Endothelial cell of umbilical vein (primary cell): ENCODE data around the gene VTI1A. TPM values are rescaled to one million over a fixed set of nuclear protein-coding genes. Genes with fewer than 3 reads are reported as not detected.

Experiments used
- BruUV-seq: library from RNA; stranded (reverse); fragments of 400-500 nt; replicated peaks from 2 replicates; lab custom pipeline; 2021; lab: Mats Ljungman, UMichigan
- CTCF ChIA-PET: fragments of 300-600, 350-600 bp; sonication (Branson Sonifier 250); formaldehyde crosslinking; loops from one replicate; lab custom pipeline; 2021; ENCODE audit warnings: antibody characterized with exemption, inconsistent platforms; lab: Charles Lee
- POLR2A ChIA-PET: fragments of 300-600, 350-600 bp; sonication (Branson Sonifier 250); formaldehyde crosslinking; loops from one replicate; lab custom pipeline; 2021; ENCODE audit warnings: antibody characterized with exemption, inconsistent platforms; lab: Charles Lee
- DNase-seq: peaks from one replicate; pipeline ENCODE4 v3.0.0-alpha.2; 2011; ENCODE audit warnings: low read depth, low spot score
- FAIRE-seq: peaks from 2 replicates; lab custom pipeline; 2011; peaks lifted over from hg19 to GRCh38; lab: Jason Lieb, UNC
- H2AFZ ChIP-seq: 2 replicates; pipeline ENCODE4 v1.6.0; 2012; ENCODE audit warnings: low read depth, low read length, control low read depth, inconsistent platforms
- H3K27ac ChIP-seq: 2 replicates; pipeline ENCODE4 v1.5.1; 2011; ENCODE audit warnings: low read depth, mild to moderate bottlenecking, control low read depth, low read length, moderate library complexity; ENCODE audit not compliant: insufficient read depth
- H3K27me3 ChIP-seq, 2 experiments: 2 replicates each; pipeline versions ENCODE4 v1.6.0 to v1.6.1; 2011; ENCODE audit warnings: low read length in 2 of 2, mixed read lengths in 1 of 2; ENCODE audit not compliant: control insufficient read depth in 2 of 2, insufficient read depth in 2 of 2
- H3K36me3 ChIP-seq, 2 experiments: 2 replicates in 1 of 2; 3 replicates in 1 of 2; pipeline ENCODE4 v1.5.1; 2011; ENCODE audit warnings: low read length in 2 of 2, mild to moderate bottlenecking in 1 of 2, moderate library complexity in 1 of 2; ENCODE audit not compliant: control insufficient read depth in 2 of 2, insufficient read depth in 2 of 2; ENCODE audit errors: extremely low read depth in 1 of 2
- H3K4me1 ChIP-seq: 3 replicates; pipeline ENCODE4 v1.5.1; 2011; ENCODE audit warnings: mild to moderate bottlenecking, low read length; ENCODE audit not compliant: control insufficient read depth, insufficient read depth; ENCODE audit errors: extremely low read depth
- H3K4me2 ChIP-seq: 2 replicates; pipeline ENCODE4 v1.6.1; 2011; ENCODE audit warnings: low read length, control low read depth, mixed read lengths; ENCODE audit not compliant: insufficient read depth
- H3K4me3 ChIP-seq, 3 experiments: fragments of 200-600 bp in 1 of 3; sonication (generic), shearing (Covaris generic) in 1 of 3; replicated peaks in 1 of 3; 2 replicates each; pipeline ENCODE4 v1.5.1; 2011 to 2016; ENCODE audit warnings: control low read depth in 3 of 3, low read length in 3 of 3, mild to moderate bottlenecking in 2 of 3, inconsistent platforms in 1 of 3, low read depth in 1 of 3, moderate library complexity in 1 of 3; ENCODE audit not compliant: insufficient read depth in 1 of 3
- H3K79me2 ChIP-seq: 2 replicates; pipeline ENCODE4 v1.6.0; 2012; ENCODE audit warnings: low read length, inconsistent platforms; ENCODE audit not compliant: control insufficient read depth, insufficient read depth
- H3K9ac ChIP-seq: replicated peaks from 2 replicates; pipeline ENCODE3; 2011; ENCODE audit warnings: low read length, control low read depth; ENCODE audit not compliant: insufficient read depth; ENCODE audit errors: extremely low read depth
- H3K9me1 ChIP-seq: replicated peaks from 3 replicates; pipeline ENCODE4 v1.6.0; 2011; ENCODE audit warnings: mild to moderate bottlenecking, low read length; ENCODE audit not compliant: control insufficient read depth, insufficient read depth; ENCODE audit errors: extremely low read depth
- H3K9me3 ChIP-seq: replicated peaks from 2 replicates; pipeline ENCODE4 v1.5.1; 2012; ENCODE audit warnings: low read length, inconsistent platforms; ENCODE audit not compliant: control insufficient read depth, insufficient read depth
- H4K20me1 ChIP-seq: replicated peaks from 2 replicates; pipeline ENCODE3; 2011; ENCODE audit warnings: mild to moderate bottlenecking, low read length; ENCODE audit not compliant: control insufficient read depth, insufficient read depth; ENCODE audit errors: extremely low read depth
- CTCF ChIP-seq, 2 donors: IDR thresholded peaks; 1 replicate in 1 of 2; 2 replicates in 1 of 2; pipeline ENCODE4 v1.5.1; 2011; ENCODE audit warnings: low read length in 2 of 2, mild to moderate bottlenecking in 2 of 2, moderate library complexity in 2 of 2, control low read depth in 1 of 2, inconsistent platforms in 1 of 2, low read depth in 1 of 2; ENCODE audit not compliant: insufficient read depth in 1 of 2; ENCODE audit errors: extremely low read depth in 1 of 2
- EZH2 ChIP-seq: IDR thresholded peaks from 2 replicates; pipeline ENCODE4 v1.6.1; 2012; ENCODE audit warnings: borderline replicate concordance, low read depth, mild to moderate bottlenecking, moderate library complexity, low read length, inconsistent platforms; ENCODE audit not compliant: severe bottlenecking
- FOS ChIP-seq: IDR thresholded peaks from 2 replicates; pipeline ENCODE4 v1.6.1; 2011; ENCODE audit warnings: mild to moderate bottlenecking, low read length, moderate library complexity, borderline replicate concordance; ENCODE audit not compliant: insufficient read depth
- GATA2 ChIP-seq: IDR thresholded peaks from 2 replicates; pipeline ENCODE4 v1.7.0; 2011; ENCODE audit warnings: low read depth, mild to moderate bottlenecking, moderate library complexity, mixed read lengths, low read length; ENCODE audit not compliant: insufficient read length, insufficient read depth
- JUN ChIP-seq: IDR thresholded peaks from 2 replicates; pipeline ENCODE4 v1.6.1; 2011; ENCODE audit warnings: borderline replicate concordance, low read depth; ENCODE audit not compliant: insufficient read length, insufficient read depth
- MAX ChIP-seq: IDR thresholded peaks from 2 replicates; pipeline ENCODE4 v1.6.1; 2011; ENCODE audit not compliant: insufficient read depth, insufficient read length
- MYC ChIP-seq: IDR thresholded peaks from one replicate; pipeline ENCODE4 v1.6.1; 2011; ENCODE audit warnings: mild to moderate bottlenecking, low read depth, low read length
- POLR2A ChIP-seq: IDR thresholded peaks from 2 replicates; pipeline ENCODE4 v1.6.1; 2012; ENCODE audit warnings: low read depth, mild to moderate bottlenecking, control low read depth, low read length
- POLR2AphosphoS5 ChIP-seq: IDR thresholded peaks from 2 replicates; pipeline ENCODE4 v1.6.1; 2012; ENCODE audit warnings: low read depth, mild to moderate bottlenecking, control low read depth, low read length, moderate library complexity; ENCODE audit not compliant: insufficient read depth
- dilution Hi-C: fragments of 300-500 bp; cut with MboI; formaldehyde crosslinking; loops from one replicate; pipeline ENCODE4 v1.15.0; 2019; ENCODE audit warnings: low sequenced_read_pairs; ENCODE audit not compliant: extremely low pct_ligation_motif_present
- intact Hi-C: fragments of 100-400 bp; cut with micrococcal nuclease; formaldehyde crosslinking; loops from one replicate; pipeline ENCODE4 v1.10.0; 2022
- polyA plus RNA-seq, 4 experiments: library from polyadenylated mRNA; depleted of rRNA in 3 of 4; stranded (reverse) in 3 of 4; unstranded in 1 of 4; fragments of >200 nt; gene quantifications; 2 replicates each; pipeline versions ENCODE4 v1.2.1 to v1.2.3, GENCODE V29; 2011 to 2012; ENCODE audit warnings: missing spikeins in 1 of 4
- total RNA-seq: library from RNA; stranded (reverse); gene quantifications from 2 replicates; pipeline ENCODE4 v1.2.3, GENCODE V29; 2021

Gene VTI1A
- total and polyA plus RNA-seq, 2 donors (not counting 3 experiments of a cell fraction or from before 2014, with no cell fraction given), result 10.8 to 35.6 TPM

- no peak overlapping the region for H3K4me3 ChIP-seq
- H3K9me1 ChIP-seq, result peaks cover 3% of the 10 kb centered on the region
- no peaks in the 10 kb centered on the region for H3K9me3 ChIP-seq
- DNase-seq (no peak), FAIRE-seq (no peak)
- H3K4me1 ChIP-seq, result no peaks in the 10 kb centered on the region
- intact Hi-C loops (no loop called here), dilution Hi-C loops (no loop called here)
- no peaks in the 10 kb centered on the region for H3K27me3 ChIP-seq
- no TSS peak for BruUV-seq
- no peak overlapping the region for H3K9ac ChIP-seq
- no peaks in the 10 kb centered on the region for H3K36me3 ChIP-seq
- TF ChIP-seq JUN (no peak), FOS (no peak), POLR2A (no peak), CTCF (IDR thresholded peaks at IDR 0.05; ENCODE audit: extremely low read depth in 1 of 2, insufficient read depth in 1 of 2, low read depth in 1 of 2, low read length in 2 of 2) (no peak), EZH2 (no peak), MAX (no peak), POLR2AphosphoS5 (no peak), GATA2 (no peak), MYC (no peak)
- H4K20me1 ChIP-seq, result no peaks in the 10 kb centered on the region
- no peak overlapping the region for H2AFZ ChIP-seq
- ChIA-PET POLR2A (no interaction called here), CTCF (interaction anchor here (2.0 kb wide), 1 partner anchor 12 kb away, joined by 6 read pairs; no protein-coding TSS in a partner anchor)
- H3K4me2 ChIP-seq, result no peak overlapping the region
- H3K79me2 ChIP-seq, result no peaks in the 10 kb centered on the region
- no peak overlapping the region for H3K27ac ChIP-seq
Observed at GRCh38 chr10:112768121-112768520, 321.1 kb downstream of the VTI1A start.
